Astrocyte of the spinal cord (primary cell): ENCODE measurements around the gene CSNK2A1.

ENCODE experiments used
- DNase-seq: peaks from one replicate; pipeline ENCODE4 v3.0.0; 2011; ENCODE audit warnings: low read depth, low spot score
- H3K4me3 ChIP-seq: 2 replicates; pipeline ENCODE4 v1.5.1; 2011; ENCODE audit warnings: low read depth, mild to moderate bottlenecking, low read length, moderate library complexity
- CTCF ChIP-seq: IDR thresholded peaks from 2 replicates; pipeline ENCODE4 v1.5.1; 2012; ENCODE audit warnings: low read depth, mild to moderate bottlenecking, low read length, inconsistent platforms
- in situ Hi-C: cut with HindIII; loops from 2 replicates; pipeline ENCODE4 v1.10.0; 2017; ENCODE audit warnings: low sequenced_read_pairs

The CSNK2A1 gene

DNA sequence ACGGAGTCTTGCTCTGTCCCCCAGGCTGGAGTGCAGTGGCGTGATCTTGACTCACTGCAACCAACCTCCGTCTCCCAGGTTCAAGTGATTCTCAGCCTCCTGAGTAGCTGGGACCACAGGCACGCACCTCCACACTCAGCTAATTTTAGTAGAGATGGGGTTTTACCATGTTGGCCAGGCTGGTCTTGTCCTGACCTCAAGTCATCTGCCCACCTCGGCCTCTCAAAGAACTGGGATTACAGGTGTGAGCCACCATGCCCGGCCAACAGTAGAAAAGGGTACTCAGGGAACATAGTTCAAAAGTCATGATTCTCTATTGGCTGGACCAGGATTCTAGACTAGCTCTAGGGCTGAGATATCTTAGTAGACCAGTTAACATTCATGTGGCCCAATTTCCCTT, 5.6 kb downstream of the CSNK2A1 start:
- in situ Hi-C loops: no loop called here
- DNase-seq: no peak

GRCh38 chr20:536426-537010, 7.1 kb downstream of the CSNK2A1 start:
- no peak for TF ChIP-seq CTCF
- in situ Hi-C loops: no loop called here
- no peak overlapping the region for H3K4me3 ChIP-seq
- DNase-seq: no peak

More for the DNA sequence above, 5.6 kb downstream of the CSNK2A1 start:
- no peak overlapping the region for H3K4me3 ChIP-seq
- TF ChIP-seq CTCF: no peak

DNA sequence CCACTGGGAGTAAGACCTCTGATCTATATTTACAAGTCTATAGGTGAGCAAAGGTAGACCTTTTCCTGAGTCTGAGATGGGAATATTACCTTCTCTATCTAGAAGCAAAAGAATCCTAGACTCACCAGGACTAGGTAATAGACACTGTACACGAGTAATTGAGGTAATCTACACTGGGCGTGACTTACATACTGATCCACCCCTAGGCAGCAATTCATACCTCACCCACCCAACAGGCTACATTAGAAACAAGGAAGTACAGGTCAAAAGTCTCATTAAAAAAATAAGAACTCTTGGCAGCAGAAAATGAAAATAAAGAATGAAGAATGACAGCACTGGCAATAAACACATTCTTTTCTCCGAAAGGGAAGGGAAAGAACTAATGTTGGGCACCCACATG, 7.6 kb downstream of the CSNK2A1 start:
- no peak for TF ChIP-seq CTCF
- in situ Hi-C loops: no loop called here
- H3K4me3 ChIP-seq: no peak overlapping the region
- peak; percentile 14 for DNase-seq

DNA sequence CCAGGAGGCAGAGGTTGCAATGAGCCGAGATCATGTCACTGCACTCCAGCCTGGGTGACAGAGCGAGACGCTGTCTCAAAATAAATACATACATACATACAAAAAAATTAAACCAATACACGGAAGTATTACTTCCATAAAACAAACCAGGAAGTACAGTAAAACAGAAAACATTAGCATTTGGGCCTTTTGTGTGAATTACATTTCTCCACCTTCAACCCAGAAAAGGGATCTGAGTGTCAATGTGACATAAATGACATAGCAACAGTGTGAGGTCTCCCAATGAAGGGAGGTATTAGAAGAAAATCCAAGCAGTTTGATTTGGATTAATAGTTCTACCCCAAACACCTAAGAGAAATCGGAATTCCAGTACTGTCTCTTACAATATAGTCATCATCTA, 10.1 kb downstream of the CSNK2A1 start:
- in situ Hi-C loops: no loop called here
- H3K4me3 ChIP-seq: no peak overlapping the region
- TF ChIP-seq CTCF: no peak
- no peak for DNase-seq

DNA sequence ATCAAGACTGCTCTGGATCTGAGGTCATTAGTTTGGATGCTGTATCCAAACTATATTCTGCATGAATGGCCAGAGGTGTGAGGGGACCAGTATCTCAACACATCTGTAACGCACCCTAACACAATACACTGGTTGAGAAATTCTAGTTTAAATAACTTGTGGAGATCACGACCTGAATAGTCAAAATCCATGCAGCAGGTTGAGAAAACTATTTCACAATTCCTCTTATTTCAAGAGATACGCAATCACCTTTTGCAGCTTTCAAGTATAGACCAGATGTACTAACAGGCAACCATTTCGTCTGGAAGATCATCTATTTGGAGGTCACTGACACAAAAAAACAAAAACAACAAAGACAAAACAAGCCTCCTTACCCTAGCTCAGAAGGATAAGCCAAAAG, 11.1 kb downstream of the CSNK2A1 start:
- no peak overlapping the region for H3K4me3 ChIP-seq
- no peak for DNase-seq
- TF ChIP-seq CTCF: no peak
- in situ Hi-C loops: no loop called here

GRCh38 chr20:531608-532007, 12.0 kb downstream of the CSNK2A1 start:
- no peak overlapping the region for H3K4me3 ChIP-seq
- no peak for TF ChIP-seq CTCF
- in situ Hi-C loops: no loop called here
- no peak for DNase-seq

- TF ChIP-seq CTCF: no peak
- in situ Hi-C loops: no loop called here
Measured at GRCh38 chr20:530321-530720, 13.3 kb downstream of the CSNK2A1 start.

More at GRCh38 chr20:530321-530720, 13.3 kb downstream of the CSNK2A1 start:
- DNase-seq: no peak
- no peak overlapping the region for H3K4me3 ChIP-seq
